CD4-positive, alpha-beta T cell treated with Interleukin-17A for 4 hours (primary cell): ENCODE data around the gene VWA8.
"Not testable (repeated sequence)": the region's sequence is repeated elsewhere in the genome, so short reads cannot be mapped to it uniquely, and the experiment has no call there.

Source experiments
- DNase-seq: peaks from one replicate; pipeline ENCODE4 v3.0.0-alpha.2; 2020; ENCODE audit warnings: mixed read lengths

The VWA8 gene

DNA sequence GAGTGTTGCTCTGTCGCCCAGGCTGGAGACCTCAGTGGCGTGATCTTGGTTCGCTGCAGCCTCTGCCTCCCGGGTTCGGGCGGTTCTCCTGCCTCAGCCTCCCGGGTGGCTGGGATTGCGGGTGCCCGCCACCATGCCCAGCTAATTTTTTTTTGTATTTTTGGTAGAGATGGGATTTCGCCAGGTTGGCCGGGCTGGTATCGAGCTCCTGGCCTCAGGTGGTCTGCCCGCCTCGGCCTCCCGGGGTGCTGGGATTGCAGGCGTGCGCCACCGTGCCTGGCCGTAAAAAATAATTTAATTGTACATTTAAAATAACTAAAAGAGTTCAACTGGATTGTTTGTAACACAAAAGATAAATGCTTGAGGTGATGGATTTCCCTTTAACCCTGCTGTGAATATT lies 387.3 kb downstream of the VWA8 start:
- DNase-seq: not testable (repeated sequence)

- DNase-seq: not testable (repeated sequence)
Measured at GRCh38 chr13:41571817-41572340, 389.0 kb downstream of the VWA8 start.

- DNase-seq: no peak
Measured at GRCh38 chr13:41568972-41569351, 391.9 kb downstream of the VWA8 start.

DNA sequence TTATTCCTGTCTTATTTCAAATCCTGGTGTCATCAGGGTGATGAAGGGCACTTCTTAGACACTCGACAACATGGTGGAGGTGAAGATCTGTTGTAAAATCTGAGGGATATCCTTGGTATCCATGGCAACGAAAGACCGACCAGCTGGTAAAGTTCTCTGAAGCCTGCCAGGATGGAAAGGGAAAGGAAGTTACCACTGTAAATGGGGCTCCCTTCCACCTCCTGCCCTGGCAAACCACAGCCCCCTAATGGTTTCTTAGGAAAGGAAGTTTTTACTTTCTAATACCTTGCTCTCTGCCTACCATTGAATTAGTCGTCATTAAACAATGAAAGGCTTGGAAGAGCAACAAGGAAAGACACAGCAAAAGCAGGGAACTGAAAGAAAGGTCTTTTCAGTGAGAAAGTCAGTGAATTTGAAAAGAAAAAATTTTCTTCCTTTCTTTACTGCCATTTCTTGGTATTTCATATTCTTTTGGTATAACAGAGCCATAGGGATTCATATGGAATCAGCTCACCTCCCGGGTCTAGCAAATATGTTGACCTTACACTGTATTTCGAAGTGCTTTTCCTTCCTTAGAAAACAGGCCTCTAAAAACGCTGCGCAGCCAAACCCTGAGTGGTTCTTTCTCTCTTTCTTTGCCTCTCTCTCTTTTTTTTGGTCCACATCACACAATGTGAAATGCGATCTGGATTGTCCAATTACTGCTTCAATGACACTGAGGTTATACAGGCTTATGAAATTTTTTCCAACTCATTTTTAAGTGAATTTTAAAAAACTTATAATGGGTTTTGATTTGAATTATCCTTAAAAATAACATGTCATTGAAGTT lies 392.6 kb downstream of the VWA8 start:
- no peak for DNase-seq

DNA sequence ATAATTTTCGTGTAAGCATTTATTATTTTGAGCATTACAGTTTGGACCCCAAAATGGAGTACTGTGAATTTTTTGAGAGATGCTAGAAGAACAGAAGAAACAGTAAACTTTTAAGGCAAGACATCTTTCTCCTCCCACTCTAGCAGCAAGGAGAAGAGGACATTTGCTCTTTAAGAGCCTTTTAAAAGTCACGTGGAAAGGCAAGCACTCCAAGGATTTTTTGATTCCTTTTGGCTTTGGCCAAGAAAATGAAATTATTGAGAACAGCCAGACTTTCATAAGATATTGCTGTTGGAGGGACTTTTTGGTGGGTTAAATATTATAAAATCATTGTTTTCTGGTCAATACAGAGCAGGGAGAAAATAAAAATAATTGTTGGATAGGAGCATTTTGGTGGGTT lies 393.5 kb downstream of the VWA8 start:
- no peak for DNase-seq

GRCh38 chr13:41565846-41566245 lies 395.1 kb downstream of the VWA8 start:
- no peak for DNase-seq

DNA sequence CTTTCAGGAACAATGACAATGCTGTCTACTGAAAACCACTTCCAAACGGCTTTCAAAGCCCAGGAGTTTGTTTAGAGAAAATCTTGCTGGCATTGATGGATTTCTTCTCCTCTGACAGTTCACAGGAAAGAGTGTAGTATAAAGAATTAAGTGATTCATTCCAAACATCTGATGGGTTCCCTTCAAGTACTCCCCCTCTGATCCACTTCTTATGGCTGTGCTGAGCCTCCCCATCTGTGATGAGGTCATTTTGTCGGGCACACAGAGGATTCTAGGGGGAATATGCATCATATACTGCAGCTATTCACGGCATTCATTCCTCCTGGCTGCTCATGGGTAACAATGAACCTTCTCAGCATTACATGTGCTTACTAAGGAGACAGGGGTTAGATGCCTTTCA lies 395.7 kb downstream of the VWA8 start:
- DNase-seq: no peak

DNA sequence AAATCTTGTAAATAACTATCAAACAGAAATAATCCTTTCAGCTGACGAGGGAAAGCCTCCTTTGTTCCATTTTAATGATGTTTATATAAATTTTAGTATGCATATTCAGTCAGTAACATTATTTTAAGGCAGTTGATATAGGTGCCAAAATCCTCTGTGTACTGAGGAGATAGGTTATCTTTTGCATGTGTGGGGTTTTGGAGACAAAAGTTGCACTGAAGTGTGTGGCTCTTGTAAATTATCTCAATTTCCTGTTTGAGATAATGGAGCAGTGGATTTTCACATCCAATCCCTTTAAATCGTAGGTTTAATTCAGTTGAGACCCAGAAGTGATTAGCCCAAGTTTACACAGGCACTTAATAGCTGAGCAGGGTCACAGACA lies 396.9 kb downstream of the VWA8 start:
- DNase-seq: no peak

DNA sequence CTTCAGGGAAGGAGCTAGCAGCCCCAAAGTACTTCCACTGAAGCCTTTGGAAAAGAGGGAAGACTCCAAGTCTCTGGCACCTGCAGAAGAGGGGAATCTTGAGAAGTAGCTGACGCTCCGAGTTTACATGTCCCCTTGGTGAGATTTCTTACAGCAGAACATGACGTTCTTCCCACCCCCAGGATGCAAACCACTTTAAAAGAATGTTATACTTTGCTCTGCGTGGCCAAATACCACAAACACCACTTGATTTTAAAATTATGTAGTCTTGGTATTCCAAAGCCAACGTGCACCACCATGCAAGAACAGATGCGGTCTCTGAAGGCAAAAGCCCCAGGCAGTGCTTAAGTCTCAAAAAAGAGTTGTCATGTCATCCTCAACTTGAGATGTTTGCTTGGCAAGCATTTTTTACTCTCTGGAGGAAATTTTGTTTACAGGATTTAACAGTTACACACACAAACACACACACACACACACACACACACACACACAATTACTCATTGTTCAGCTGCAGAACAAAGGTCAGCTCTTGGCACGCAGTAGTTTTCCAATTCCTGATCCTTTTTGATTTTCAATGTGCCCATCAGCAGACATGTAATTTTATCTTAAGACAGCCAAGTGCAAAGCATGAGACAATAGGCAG lies 397.4 kb downstream of the VWA8 start:
- DNase-seq: no peak

- no peak for DNase-seq
Measured at GRCh38 chr13:41562541-41563178, 398.2 kb downstream of the VWA8 start.

DNA sequence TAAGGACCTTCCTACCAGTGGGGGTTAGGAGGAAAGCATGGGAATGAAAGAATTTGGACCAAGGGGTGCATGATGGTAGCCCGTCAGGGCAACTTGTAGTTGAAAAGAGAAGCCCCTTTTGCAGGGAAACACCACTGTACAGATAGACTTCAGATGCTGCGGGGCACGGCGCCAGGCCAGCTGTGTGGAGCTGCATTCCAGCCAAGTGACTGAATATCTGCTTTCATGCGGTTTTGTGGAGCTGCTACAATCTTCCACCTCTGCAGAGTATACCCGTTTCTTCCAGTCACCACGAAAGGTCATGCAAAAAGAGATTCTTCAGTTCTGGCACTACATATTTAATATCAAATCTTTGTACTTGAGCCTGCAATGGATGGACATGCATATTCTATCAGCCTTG lies 398.8 kb downstream of the VWA8 start:
- DNase-seq: no peak

DNA sequence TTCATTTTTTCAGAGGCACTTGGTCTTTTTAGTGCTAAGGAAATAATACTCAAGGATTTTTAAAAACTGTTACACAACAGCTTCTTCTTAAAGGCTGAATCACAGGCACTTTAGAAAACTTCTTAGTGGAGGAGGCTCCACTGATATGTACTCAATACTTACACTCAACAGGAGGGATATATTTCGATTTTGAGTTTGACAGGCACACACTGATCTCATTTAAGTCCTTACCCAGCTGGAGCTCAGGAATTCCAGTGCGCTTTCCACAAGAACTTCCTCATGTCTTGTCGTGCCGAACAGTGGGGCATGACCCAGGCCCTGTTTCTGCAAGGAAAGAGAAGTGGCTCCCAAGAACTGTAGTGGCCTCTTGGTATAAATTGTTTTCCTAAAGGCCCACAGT lies 399.7 kb downstream of the VWA8 start:
- no peak for DNase-seq

GRCh38 chr13:41558781-41559560 lies 401.9 kb downstream of the VWA8 start:
- no peak for DNase-seq

GRCh38 chr13:41557719-41558118 lies 403.2 kb downstream of the VWA8 start:
- no peak for DNase-seq

DNA sequence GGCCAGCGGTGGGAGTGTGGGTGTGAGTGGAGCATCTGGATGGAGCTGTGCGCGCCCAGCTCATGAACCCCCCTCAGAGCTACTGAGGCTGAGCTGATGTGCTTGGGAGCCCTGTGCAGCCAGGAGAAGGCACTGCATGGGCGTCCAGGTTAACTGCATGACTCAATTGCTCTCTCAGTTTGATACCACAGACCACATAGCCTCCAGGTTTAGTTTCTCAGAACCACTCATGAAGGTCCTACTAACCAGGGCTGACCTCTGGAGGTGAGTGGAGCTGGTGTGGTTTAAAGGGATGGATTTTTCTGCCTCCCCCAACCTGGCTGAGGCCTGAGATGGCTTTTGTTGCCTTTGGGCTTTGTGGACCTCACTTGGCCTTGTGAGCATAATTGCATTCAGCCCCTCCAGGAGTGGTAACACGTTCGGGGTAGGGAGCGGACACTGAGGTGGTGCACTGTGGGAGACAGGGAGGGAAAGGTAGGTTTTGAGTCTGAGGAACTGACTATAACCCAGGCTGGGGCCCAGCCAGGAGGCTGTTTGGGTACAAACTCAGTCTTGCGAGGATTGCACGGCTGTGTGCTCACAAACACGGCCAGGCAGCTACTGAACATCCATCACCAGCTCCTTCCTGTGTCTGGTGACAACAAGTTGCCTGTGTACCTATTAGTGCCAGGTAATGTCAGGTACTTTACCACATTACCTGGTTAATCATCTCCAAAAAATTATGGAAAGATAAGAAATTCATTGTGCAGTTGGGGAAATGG lies 406.1 kb downstream of the VWA8 start:
- DNase-seq: no peak

GRCh38 chr13:41554180-41554579 lies 406.7 kb downstream of the VWA8 start:
- DNase-seq: no peak

GRCh38 chr13:41552031-41552430 lies 408.9 kb downstream of the VWA8 start:
- no peak for DNase-seq

GRCh38 chr13:41550276-41550675 lies 410.6 kb downstream of the VWA8 start:
- DNase-seq: no peak

DNA sequence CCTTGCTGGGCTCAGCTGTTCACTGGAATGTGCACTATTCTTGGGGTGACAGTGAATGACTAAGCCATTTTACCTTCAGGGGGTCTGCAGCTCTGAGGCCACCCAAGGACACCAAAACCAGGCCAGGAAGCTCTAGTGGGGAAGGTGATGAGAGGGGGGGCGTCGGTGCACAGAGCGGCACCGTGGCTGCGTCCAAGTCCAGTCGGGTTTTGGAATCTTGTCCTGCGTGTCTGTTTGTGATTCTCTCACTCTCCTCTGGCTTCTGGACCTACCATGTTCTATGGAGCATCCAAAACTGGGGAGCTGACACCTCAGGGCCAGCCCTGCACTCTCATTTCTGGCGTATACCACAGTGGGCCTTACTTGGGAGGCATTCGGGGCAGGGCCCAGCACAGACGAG lies 411.4 kb downstream of the VWA8 start:
- DNase-seq: no peak

GRCh38 chr13:41548910-41549309 lies 412.0 kb downstream of the VWA8 start:
- no peak for DNase-seq

- DNase-seq: no peak
Measured at GRCh38 chr13:41548031-41548430, 412.9 kb downstream of the VWA8 start.
